Astrocyte of the spinal cord (primary cell): Measurements from ENCODE around the gene CDK4.

Source experiments
- DNase-seq: peaks from one replicate; pipeline ENCODE4 v3.0.0; 2011; ENCODE audit warnings: low read depth, low spot score
- H3K4me3 ChIP-seq: 2 replicates; pipeline ENCODE4 v1.5.1; 2011; ENCODE audit warnings: low read depth, mild to moderate bottlenecking, low read length, moderate library complexity
- in situ Hi-C: cut with HindIII; loops from 2 replicates; pipeline ENCODE4 v1.10.0; 2017; ENCODE audit warnings: low sequenced_read_pairs
- TF ChIP-seq, protein P1 (sequence below): IDR thresholded peaks from 2 replicates; pipeline ENCODE4 v1.5.1; 2012; ENCODE audit warnings: low read depth, mild to moderate bottlenecking, low read length, inconsistent platforms

The CDK4 gene

DNA sequence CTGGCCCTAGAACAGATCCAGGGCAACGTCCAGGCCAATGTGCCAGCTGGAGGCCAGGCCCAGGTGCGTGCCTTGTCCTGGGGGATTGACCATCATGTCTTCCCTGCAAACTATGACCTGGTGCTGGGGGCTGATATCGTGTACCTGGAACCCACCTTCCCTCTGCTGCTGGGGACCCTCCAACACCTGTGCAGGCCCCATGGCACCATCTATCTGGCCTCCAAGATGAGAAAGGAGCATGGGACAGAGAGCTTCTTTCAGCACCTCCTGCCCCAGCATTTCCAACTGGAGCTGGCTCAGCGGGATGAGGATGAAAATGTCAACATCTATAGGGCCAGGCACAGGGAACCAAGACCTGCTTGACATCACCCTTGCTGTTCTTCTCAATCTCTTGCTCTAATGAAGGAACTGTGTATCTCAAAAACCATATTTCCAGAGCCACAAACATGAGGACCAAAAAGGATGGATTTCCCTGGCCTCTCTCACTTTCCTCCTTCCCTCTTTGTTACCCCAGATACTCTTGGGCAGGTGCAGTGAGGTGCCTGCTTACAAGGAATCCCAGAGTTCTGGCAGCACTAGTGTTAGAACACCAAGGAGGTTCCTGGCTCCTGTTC lies 28.3 kb upstream of the CDK4 start:
- in situ Hi-C loops = no loop called here
- no peak for DNase-seq
- H3K4me3 ChIP-seq = no peak overlapping the region
- TF ChIP-seq, protein P1, sequence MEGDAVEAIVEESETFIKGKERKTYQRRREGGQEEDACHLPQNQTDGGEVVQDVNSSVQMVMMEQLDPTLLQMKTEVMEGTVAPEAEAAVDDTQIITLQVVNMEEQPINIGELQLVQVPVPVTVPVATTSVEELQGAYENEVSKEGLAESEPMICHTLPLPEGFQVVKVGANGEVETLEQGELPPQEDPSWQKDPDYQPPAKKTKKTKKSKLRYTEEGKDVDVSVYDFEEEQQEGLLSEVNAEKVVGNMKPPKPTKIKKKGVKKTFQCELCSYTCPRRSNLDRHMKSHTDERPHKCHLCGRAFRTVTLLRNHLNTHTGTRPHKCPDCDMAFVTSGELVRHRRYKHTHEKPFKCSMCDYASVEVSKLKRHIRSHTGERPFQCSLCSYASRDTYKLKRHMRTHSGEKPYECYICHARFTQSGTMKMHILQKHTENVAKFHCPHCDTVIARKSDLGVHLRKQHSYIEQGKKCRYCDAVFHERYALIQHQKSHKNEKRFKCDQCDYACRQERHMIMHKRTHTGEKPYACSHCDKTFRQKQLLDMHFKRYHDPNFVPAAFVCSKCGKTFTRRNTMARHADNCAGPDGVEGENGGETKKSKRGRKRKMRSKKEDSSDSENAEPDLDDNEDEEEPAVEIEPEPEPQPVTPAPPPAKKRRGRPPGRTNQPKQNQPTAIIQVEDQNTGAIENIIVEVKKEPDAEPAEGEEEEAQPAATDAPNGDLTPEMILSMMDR = no peak

DNA sequence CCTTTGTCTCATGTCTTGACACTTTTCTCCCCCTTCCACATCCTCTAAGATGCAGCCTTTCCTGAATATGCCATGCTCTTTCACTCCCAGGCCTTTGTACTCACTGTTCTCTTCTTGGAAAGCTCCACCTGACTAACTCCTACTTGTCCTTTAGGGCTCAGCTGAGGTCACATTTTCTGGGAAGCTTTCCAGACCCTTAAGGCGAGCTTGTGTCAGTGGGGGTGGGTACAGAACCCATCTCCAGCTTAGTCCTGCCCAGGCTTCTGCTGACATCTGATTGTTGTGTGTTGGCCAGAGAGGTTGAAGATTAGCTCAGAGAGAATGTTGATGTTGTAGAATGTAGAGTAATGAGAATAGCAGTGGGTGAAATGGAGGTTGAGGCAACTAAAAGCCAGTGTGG lies 27.6 kb upstream of the CDK4 start:
- in situ Hi-C loops = no loop called here
- no peak overlapping the region for H3K4me3 ChIP-seq
- TF ChIP-seq, protein P1 = no peak
- DNase-seq = no peak

- DNase-seq = no peak
- no peak overlapping the region for H3K4me3 ChIP-seq
- TF ChIP-seq, protein P1 = no peak
- in situ Hi-C loops = no loop called here
These were observed 25.8 kb upstream of the CDK4 start for GRCh38 chr12:57777911-57778310.

GRCh38 chr12:57777367-57777766 lies 25.3 kb upstream of the CDK4 start:
- TF ChIP-seq, protein P1 = no peak
- in situ Hi-C loops = no loop called here
- no peak for DNase-seq
- no peak overlapping the region for H3K4me3 ChIP-seq

DNA sequence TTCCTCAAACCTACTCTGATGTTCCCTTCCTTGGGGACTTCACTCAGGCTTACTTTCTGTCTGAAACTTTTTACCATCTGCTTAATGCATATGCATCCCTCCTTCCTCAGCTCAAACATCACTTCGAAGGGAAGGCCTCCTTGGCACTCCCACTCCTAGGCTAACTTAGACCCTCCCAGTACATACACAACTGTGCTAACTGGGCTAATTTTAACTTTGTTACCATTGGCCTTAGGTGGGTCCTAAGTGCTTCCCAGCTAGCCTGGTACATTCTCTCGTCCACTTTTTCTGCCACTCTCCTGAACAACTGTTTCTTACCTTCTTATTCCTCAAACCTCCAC lies 24.1 kb upstream of the CDK4 start:
- in situ Hi-C loops = no loop called here
- DNase-seq = no peak
- TF ChIP-seq, protein P1 = no peak
- H3K4me3 ChIP-seq = no peak overlapping the region

- TF ChIP-seq, protein P1 = no peak
- no peak for DNase-seq
- H3K4me3 ChIP-seq = no peak overlapping the region
- in situ Hi-C loops = no loop called here
These were observed 23.6 kb upstream of the CDK4 start for GRCh38 chr12:57775563-57776246.
